DOHH2 (cell line): ENCODE measurements around the gene RNPEPL1.

ENCODE experiments used
- CTCF ChIP-seq: fragments of 200-600 bp; sonication (generic); IDR thresholded peaks from one replicate; pipeline ENCODE4 v1.5.1; 2014; ENCODE audit warnings: antibody characterized with exemption, mild to moderate bottlenecking, low read depth, low read length; ENCODE audit not compliant: poor library complexity, severe bottlenecking
- EZH2phosphoT487 ChIP-seq: fragments of 200-600 bp; sonication (generic); IDR thresholded peaks from 2 replicates; pipeline ENCODE4 v1.6.1; 2017; ENCODE audit warnings: borderline replicate concordance, mild to moderate bottlenecking, antibody characterized with exemption, low read length, moderate library complexity, mixed read lengths

GRCh38 chr2:240627736-240628506 lies 59.6 kb downstream of the RNPEPL1 start:
- TF ChIP-seq CTCF: no peak
- TF ChIP-seq EZH2phosphoT487: no peak
